H9 (cell line): ENCODE data around the gene CCSER1. TPM values are rescaled to one million over a fixed set of nuclear protein-coding genes. Genes with fewer than 3 reads are reported as not detected.

Experiments
- DNase-seq: peaks from one replicate; pipeline ENCODE4 v3.0.0-alpha.2; 2017
- H2AFZ ChIP-seq: one replicate; pipeline ENCODE4 v1.6.1; 2013; ENCODE audit warnings: mild to moderate bottlenecking, low read length, control low read depth, moderate library complexity
- H2AK5ac ChIP-seq: 2 replicates; pipeline ENCODE4 v1.6.1; 2013; ENCODE audit warnings: low read length, control low read depth, mixed read lengths; ENCODE audit not compliant: insufficient read length
- H2BK120ac ChIP-seq: one replicate; pipeline ENCODE4 v1.6.1; 2013; ENCODE audit warnings: low read depth, mild to moderate bottlenecking, low read length, control low read depth, inconsistent platforms; ENCODE audit not compliant: poor library complexity, severe bottlenecking
- H2BK12ac ChIP-seq: 2 replicates; pipeline ENCODE4 v1.6.1; 2013; ENCODE audit warnings: low read length, control low read depth, mixed read lengths, low read depth; ENCODE audit not compliant: insufficient read length
- H2BK15ac ChIP-seq: 2 replicates; pipeline ENCODE4 v1.6.1; 2013; ENCODE audit warnings: low read depth, low read length, control low read depth
- H2BK20ac ChIP-seq: one replicate; pipeline ENCODE4 v1.6.1; 2013; ENCODE audit warnings: low read depth, mild to moderate bottlenecking, low read length, control low read depth, inconsistent platforms; ENCODE audit not compliant: poor library complexity, severe bottlenecking
- H2BK5ac ChIP-seq: 2 replicates; pipeline ENCODE4 v1.6.1; 2013; ENCODE audit warnings: low read length, control low read depth, mixed read lengths; ENCODE audit not compliant: insufficient read length
- H3K14ac ChIP-seq: 2 replicates; pipeline ENCODE4 v1.6.1; 2013; ENCODE audit warnings: low read length, control low read depth; ENCODE audit not compliant: insufficient read depth
- H3K18ac ChIP-seq: 2 replicates; pipeline ENCODE4 v1.6.1; 2013; ENCODE audit warnings: low read depth, mild to moderate bottlenecking, mixed read lengths, low read length, control low read depth; ENCODE audit not compliant: insufficient read length
- H3K23ac ChIP-seq: 2 replicates; pipeline ENCODE4 v1.6.1; 2013; ENCODE audit warnings: low read length, control low read depth, mixed read lengths, low read depth; ENCODE audit not compliant: insufficient read length
- H3K23me2 ChIP-seq: 2 replicates; pipeline ENCODE4 v1.6.1; 2013; ENCODE audit warnings: low read depth, mild to moderate bottlenecking, mixed read lengths, low read length, control low read depth; ENCODE audit not compliant: insufficient read length, poor library complexity, severe bottlenecking
- H3K27ac ChIP-seq: 2 replicates; pipeline ENCODE4 v1.5.1; 2013; ENCODE audit warnings: low read length, control low read depth, mixed read lengths, low read depth; ENCODE audit not compliant: insufficient read length
- H3K27me3 ChIP-seq: 2 replicates; pipeline ENCODE4 v1.6.1; 2013; ENCODE audit warnings: low read length, control low read depth, inconsistent platforms; ENCODE audit not compliant: insufficient read depth
- H3K4ac ChIP-seq: 2 replicates; pipeline ENCODE4 v1.6.1; 2013; ENCODE audit warnings: low read depth, mild to moderate bottlenecking, control low read depth, inconsistent platforms, low read length, moderate library complexity
- H3K4me1 ChIP-seq: 2 replicates; pipeline ENCODE4 v1.6.1; 2013; ENCODE audit warnings: low read length, control low read depth, inconsistent platforms; ENCODE audit not compliant: insufficient read depth
- H3K4me2 ChIP-seq: 2 replicates; pipeline ENCODE4 v1.6.1; 2013; ENCODE audit warnings: low read length, control low read depth, mixed read lengths; ENCODE audit not compliant: insufficient read length, insufficient read depth
- H3K56ac ChIP-seq: 2 replicates; pipeline ENCODE4 v1.6.1; 2013; ENCODE audit warnings: low read depth, mild to moderate bottlenecking, mixed read lengths, low read length, control low read depth; ENCODE audit not compliant: insufficient read length
- H3K79me1 ChIP-seq: 2 replicates; pipeline ENCODE4 v1.6.1; 2013; ENCODE audit warnings: low read depth, mild to moderate bottlenecking, moderate library complexity, low read length, control low read depth, inconsistent platforms; ENCODE audit not compliant: insufficient read depth, poor library complexity, severe bottlenecking
- H3K79me2 ChIP-seq: 2 replicates; pipeline ENCODE4 v1.6.1; 2013; ENCODE audit warnings: low read length, control low read depth, inconsistent platforms; ENCODE audit not compliant: insufficient read depth
- H3K9ac ChIP-seq: 2 replicates; pipeline ENCODE4 v1.6.1; 2013; ENCODE audit warnings: low read length, control low read depth, mixed read lengths; ENCODE audit not compliant: insufficient read length; ENCODE audit errors: extremely low read depth
- H3K9me3 ChIP-seq: one replicate; pipeline ENCODE4 v1.6.1; 2013; ENCODE audit warnings: low read depth, low read length, inconsistent platforms; ENCODE audit not compliant: control insufficient read depth
- H3T11ph ChIP-seq: one replicate; pipeline ENCODE4 v1.6.1; 2013; ENCODE audit warnings: mild to moderate bottlenecking, low read length, control low read depth, inconsistent platforms
- H4K20me1 ChIP-seq: one replicate; pipeline ENCODE4 v1.6.1; 2013; ENCODE audit not compliant: control insufficient read depth, insufficient read length, insufficient read depth
- H4K5ac ChIP-seq: 2 replicates; pipeline ENCODE4 v1.6.1; 2013; ENCODE audit warnings: low read depth, mild to moderate bottlenecking, mixed read lengths, low read length, control low read depth; ENCODE audit not compliant: insufficient read length
- H4K8ac ChIP-seq: replicated peaks from 2 replicates; pipeline ENCODE4 v1.6.1; 2013; ENCODE audit warnings: low read length, control low read depth, mixed read lengths, low read depth; ENCODE audit not compliant: insufficient read length
- H4K91ac ChIP-seq: 2 replicates; pipeline ENCODE4 v1.6.1; 2013; ENCODE audit warnings: low read depth, mild to moderate bottlenecking, moderate library complexity, mixed read lengths, low read length, control low read depth; ENCODE audit not compliant: insufficient read length
- H3K27ac Mint-ChIP-seq, 3 experiments: 2 replicates in 2 of 3; 3 replicates in 1 of 3; pipeline ENCODE4 v1.8.0; 2020 to 2021; ENCODE audit warnings: mixed read lengths in 3 of 3, mild to moderate bottlenecking in 1 of 3, moderate library complexity in 1 of 3
- H3K27me3 Mint-ChIP-seq: 2 replicates; pipeline ENCODE4 v1.8.0; 2021; ENCODE audit warnings: low read depth, mild to moderate bottlenecking, moderate library complexity, mixed read lengths
- H3K36me3 Mint-ChIP-seq, 3 experiments: 2 replicates in 2 of 3; 3 replicates in 1 of 3; pipeline ENCODE4 v1.8.0; 2020 to 2021; ENCODE audit warnings: low read depth in 3 of 3, mixed read lengths in 3 of 3; ENCODE audit not compliant: insufficient read depth in 1 of 3
- H3K4me1 Mint-ChIP-seq, 2 experiments: 2 replicates each; pipeline ENCODE4 v1.8.0; 2020; ENCODE audit warnings: mixed read lengths in 2 of 2
- H3K4me3 Mint-ChIP-seq, 2 experiments: 2 replicates in 1 of 2; 3 replicates in 1 of 2; pipeline ENCODE4 v1.8.0; 2020 to 2021; ENCODE audit warnings: mild to moderate bottlenecking in 2 of 2, mixed read lengths in 2 of 2, moderate library complexity in 1 of 2
- H3K9me3 Mint-ChIP-seq, 2 experiments: 2 replicates in 1 of 2; 3 replicates in 1 of 2; pipeline ENCODE4 v1.8.0; 2020; ENCODE audit warnings: mild to moderate bottlenecking in 2 of 2, mixed read lengths in 2 of 2, moderate library complexity in 1 of 2
- CTCF ChIP-seq: fragments of 200-600 bp; sonication (generic); conservative IDR thresholded peaks from 3 replicates; pipeline ENCODE4 v1.8.0; 2021; ENCODE audit warnings: antibody characterized with exemption, mild to moderate bottlenecking
- total RNA-seq: library from RNA; stranded (reverse); gene quantifications from 2 replicates; pipeline ENCODE4 v1.2.1, GENCODE V29; 2021

The CCSER1 gene
- total RNA-seq, 1 experiment from 2014 or later, result 0.37 TPM

DNA sequence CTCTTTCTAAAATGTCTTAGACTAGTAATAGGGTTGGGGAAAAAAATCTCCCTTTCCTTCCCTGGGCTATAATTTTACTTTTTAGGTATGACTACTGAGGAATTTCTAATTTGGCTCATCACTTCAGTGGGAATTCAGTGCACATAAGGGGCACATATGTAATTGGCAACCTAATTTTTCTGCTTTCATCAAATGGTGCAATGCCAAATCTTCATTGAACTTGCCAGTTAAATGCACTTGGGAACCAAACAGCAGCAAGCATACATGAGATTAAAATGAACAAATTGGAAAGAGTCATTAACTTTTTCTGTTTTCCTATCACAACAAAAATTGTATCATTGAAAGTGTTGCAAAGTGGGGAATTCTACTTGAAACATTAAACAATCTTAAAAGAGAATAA, 2.9 kb upstream of the CCSER1 start:
- TF ChIP-seq CTCF, result no peak
- Histone ChIP-seq H3K9ac (no peak overlapping the region), H4K91ac (no peak overlapping the region), H2BK12ac (no peak overlapping the region), H4K5ac (no peak overlapping the region), H4K20me1 (no peaks in the 10 kb centered on the region), H3K27ac (no peak overlapping the region), H2BK120ac (no peak overlapping the region), H3K4me2 (no peak overlapping the region), H3K4me1 (peaks cover 7% of the 10 kb centered on the region), H3K79me2 (no peaks in the 10 kb centered on the region), H2BK5ac (no peak overlapping the region), H2BK20ac (no peak overlapping the region), H2BK15ac (no peak overlapping the region), H3K27me3 (no peaks in the 10 kb centered on the region; the same call in 1 of the 2 replicates), H3T11ph (no peak overlapping the region), H2AK5ac (no peak overlapping the region), H3K23ac (no peak overlapping the region), H3K14ac (no peak overlapping the region), H3K23me2 (peaks cover 16% of the 10 kb centered on the region), H3K4ac (no peak overlapping the region), H3K56ac (no peak overlapping the region), H4K8ac (no peak overlapping the region), H3K18ac (no peak overlapping the region), H3K79me1 (no peaks in the 10 kb centered on the region), H2AFZ (no peak overlapping the region), H3K9me3 (no peaks in the 10 kb centered on the region)
- no peak overlapping the region for H3K4me3 Mint-ChIP-seq
- peaks cover 32% of the 10 kb centered on the region for H3K27me3 Mint-ChIP-seq
- H3K4me1 Mint-ChIP-seq, result peaks cover 23% of the 10 kb centered on the region in 2 experiments
- no peak for DNase-seq
- no peaks in the 10 kb centered on the region for H3K36me3 Mint-ChIP-seq
- H3K9me3 Mint-ChIP-seq, result no peaks in the 10 kb centered on the region
- no peak overlapping the region for H3K27ac Mint-ChIP-seq
